Measurements from ENCODE around the gene UAP1L1. TPM values are rescaled to one million over a fixed set of nuclear protein-coding genes. Genes with fewer than 3 reads are reported as not detected.

The UAP1L1 gene
- total and polyA plus RNA-seq, 2 of the 4 experiments (the other 2 are of a cell fraction), result 2.3 to 9.8 TPM

DNA sequence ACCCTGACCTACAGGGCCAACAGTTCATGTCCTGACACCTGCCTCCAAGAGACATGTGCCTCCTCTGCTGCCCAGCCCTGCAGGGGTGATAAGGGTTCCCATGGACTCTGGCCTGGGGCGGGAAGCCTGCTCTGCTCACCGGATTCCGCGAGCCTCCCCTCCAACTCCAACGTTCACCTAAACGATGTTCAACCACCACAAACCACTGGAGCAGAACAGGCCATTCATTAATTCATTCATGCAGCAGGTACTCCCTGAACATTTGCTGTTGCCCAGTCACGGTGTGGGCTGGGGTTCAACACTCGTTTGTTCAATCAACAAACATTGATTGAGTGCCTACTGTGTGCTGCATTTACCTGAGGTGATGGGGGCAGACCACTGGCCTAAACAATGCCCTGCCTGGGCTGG is 3.3 kb upstream of the UAP1L1 start:
- Histone ChIP-seq H3K4me3 (ENCODE audit: insufficient read depth, low read depth, low read length) (no peak overlapping the region), H3K14ac (replicated peaks; ENCODE audit: low read depth, low read length) (no peak overlapping the region), H3K56ac (ENCODE audit: extremely low read depth, insufficient read depth, low read length) (no peak overlapping the region), H2BK15ac (ENCODE audit: low read depth, low read length) (no peak overlapping the region), H3K4me1 (ENCODE audit: control insufficient read depth, insufficient read depth, low read length) (peaks cover 3% of the 10 kb centered on the region; the same call in 1 of the 2 replicates), H4K20me1 (ENCODE audit: insufficient read depth, low read length) (peaks cover 5% of the 10 kb centered on the region), H2BK20ac (ENCODE audit: low read depth, low read length) (no peak overlapping the region), H3K36me3 (ENCODE audit: control insufficient read depth, insufficient read depth, low read length) (peaks cover 6% of the 10 kb centered on the region; the same call in 1 of the 2 replicates), H2BK5ac (ENCODE audit: low read depth, low read length, poor library complexity, severe bottlenecking) (no peak overlapping the region), H3K4me2 (ENCODE audit: low read depth, low read length) (no peak overlapping the region), H3K9me3 (ENCODE audit: control insufficient read depth, insufficient read depth, low read length) (no peaks in the 10 kb centered on the region), H3K27me3 (ENCODE audit: control insufficient read depth, insufficient read depth, low read length) (no peaks in the 10 kb centered on the region; the same call in 1 of the 2 replicates), H2AFZ (replicated peaks; ENCODE audit: low read length, poor library complexity) (no peak overlapping the region), H2BK120ac (ENCODE audit: low read depth, low read length) (no peak overlapping the region), H3K9ac (ENCODE audit: low read depth, low read length) (no peak overlapping the region), H3K79me1 (ENCODE audit: low read depth in 1 of 2, low read length in 2 of 2) (peaks cover 9 to 19% of the 10 kb centered on the region in 2 experiments), H2AK9ac (replicated peaks; ENCODE audit: low read depth, low read length, poor library complexity) (peak overlapping the region; percentile 72), H4K5ac (ENCODE audit: low read depth, low read length) (no peak overlapping the region), H3K4ac (ENCODE audit: low read depth, low read length) (no peak overlapping the region), H3K27ac (ENCODE audit: insufficient read depth, low read length) (no peak overlapping the region), H2AK5ac (ENCODE audit: low read depth, low read length) (no peak overlapping the region), H3K18ac (ENCODE audit: low read depth, low read length) (no peak overlapping the region), H4K91ac (ENCODE audit: insufficient read depth, low read depth, low read length) (no peak overlapping the region), H3K9me1 (ENCODE audit: insufficient read depth, low read length) (no peaks in the 10 kb centered on the region), H4K8ac (ENCODE audit: low read depth in 2 of 2, low read length in 2 of 2) (no peak overlapping the region), H3K23ac (ENCODE audit: low read depth, low read length) (no peak overlapping the region)
- in situ Hi-C loops (cut with MboI; ENCODE audit: low sequenced_read_pairs), result no loop called here
- CTCF ChIA-PET, result no interaction called here
- POLR2A ChIA-PET (ENCODE audit: unreplicated experiment), result no interaction called here
- dilution Hi-C loops (cut with HindIII; ENCODE audit: low sequenced_read_pairs, unreplicated experiment), result no loop called here
- ATAC-seq (ENCODE audit: low read depth), result no peak
- intact Hi-C loops (cut with micrococcal nuclease), result no loop called here
- DNase-seq, result no peak
- TF ChIP-seq MXI1 (IDR thresholded peaks at IDR 0.05; ENCODE audit: borderline replicate concordance, low read depth, low read length) (no peak), FOS (IDR thresholded peaks at IDR 0.05; ENCODE audit: low read depth, low read length) (no peak), POLR2A (IDR thresholded peaks at IDR 0.05; ENCODE audit: low read depth, low read length) (no peak), RFX5 (IDR thresholded peaks at IDR 0.05; ENCODE audit: low read depth, low read length) (no peak), MAFK (IDR thresholded peaks at IDR 0.05; ENCODE audit: low read depth, low read length) (no peak), BHLHE40 (IDR thresholded peaks at IDR 0.05; ENCODE audit: low read depth, low read length) (no peak), CHD1 (IDR thresholded peaks at IDR 0.05; ENCODE audit: low read depth, low read length) (no peak)
- no TSS peak for BruUV-seq (replicated peaks)
- WGBS, 2 experiments (ENCODE audit: extremely low coverage in 2 of 2, insufficient read length in 1 of 2), result 80% methylated on average over 4 of the region's 8 CpGs; no CpG with 5 or more reads in 1 of the 2 experiments
